ENCODE measurements around the gene MTUS2. TPM values are rescaled to one million over a fixed set of nuclear protein-coding genes. Genes with fewer than 3 reads are reported as not detected.
"Not testable (repeated sequence)": the region's sequence is repeated elsewhere in the genome, so short reads cannot be mapped to it uniquely, and the experiment has no call there.

Gene MTUS2
- total RNA-seq, 1 donor from 2014 or later: not detected

DNA sequence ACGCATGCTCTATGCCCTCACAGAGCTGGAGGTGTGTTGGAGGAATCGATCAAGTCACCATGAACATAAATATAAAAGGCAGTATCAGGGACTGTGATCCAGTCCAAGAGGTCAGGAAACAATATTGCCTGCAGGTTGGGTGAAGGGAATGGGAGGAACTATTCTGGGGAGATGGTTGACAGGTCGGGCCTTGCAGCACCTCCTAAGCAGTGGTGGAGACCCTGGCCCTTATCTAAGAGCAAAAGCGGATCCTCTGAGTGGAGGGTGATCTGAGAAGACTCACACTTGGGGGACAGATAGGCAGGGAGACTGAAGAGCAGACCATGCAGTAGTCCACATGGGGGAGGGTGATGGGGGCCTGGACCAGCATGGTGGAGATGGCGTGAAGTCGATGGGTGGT is 561.9 kb downstream of the MTUS2 start:
- DNase-seq (ENCODE audit: low spot score): no peak

DNA sequence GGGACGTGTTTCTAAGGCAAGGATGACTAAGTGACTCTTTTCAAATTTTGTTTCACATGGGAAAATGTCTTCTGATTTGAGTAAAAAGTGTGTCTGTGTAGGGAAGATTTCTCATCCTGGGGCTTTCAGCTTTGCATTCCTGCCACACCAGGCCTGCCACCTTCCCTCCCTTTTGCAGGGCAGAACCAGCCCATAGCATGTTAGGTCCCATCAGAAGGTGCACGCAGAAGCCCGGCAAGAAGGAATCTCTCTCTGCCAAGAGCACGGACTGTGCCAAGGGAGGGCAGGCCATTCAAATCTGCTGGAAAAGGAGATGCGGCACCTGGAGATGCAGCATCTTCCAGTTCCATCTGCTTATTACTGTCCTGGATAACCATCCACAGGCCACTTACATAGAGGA is 563.3 kb downstream of the MTUS2 start:
- no peak for DNase-seq (ENCODE audit: low spot score)

DNA sequence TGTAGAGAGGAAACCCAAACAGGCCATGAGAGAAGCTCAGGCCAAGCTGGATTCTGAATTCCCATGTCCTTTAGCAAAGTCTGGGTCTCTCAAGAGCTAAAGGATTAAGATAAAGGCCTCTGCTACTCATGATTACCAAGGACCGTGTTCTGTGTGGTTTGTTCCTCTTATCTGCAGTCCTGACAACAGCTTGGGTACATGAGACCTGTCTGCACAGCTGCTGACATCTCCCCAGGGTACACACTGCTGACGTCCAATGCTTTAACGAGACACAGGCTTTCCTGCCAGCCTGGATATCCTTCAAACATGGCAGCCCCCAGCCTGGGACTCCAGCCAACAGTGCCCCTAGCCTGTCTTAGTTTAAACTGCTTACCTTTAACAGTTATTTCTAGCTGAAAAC is 564.3 kb downstream of the MTUS2 start:
- no peak for DNase-seq (ENCODE audit: low spot score)

DNA sequence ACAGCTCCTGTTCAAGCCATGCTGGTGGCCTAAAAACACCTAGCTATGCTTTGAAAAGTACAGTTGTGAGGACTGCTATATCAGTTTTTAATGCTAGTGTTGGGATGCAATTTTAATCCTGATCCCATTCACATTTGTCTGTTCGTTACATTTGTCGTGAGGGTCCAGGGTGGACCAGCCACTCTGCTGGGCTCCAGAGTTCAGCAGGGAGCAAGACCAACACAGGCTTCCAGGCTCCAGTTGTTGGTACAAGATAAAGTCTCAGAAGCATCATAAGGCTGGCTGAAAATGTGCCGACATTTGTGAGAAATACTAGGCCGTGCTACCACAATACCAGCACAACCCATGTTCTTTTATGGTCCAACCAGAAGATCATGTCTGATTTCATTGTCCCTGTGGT is 564.7 kb downstream of the MTUS2 start:
- DNase-seq (ENCODE audit: low spot score): no peak

DNA sequence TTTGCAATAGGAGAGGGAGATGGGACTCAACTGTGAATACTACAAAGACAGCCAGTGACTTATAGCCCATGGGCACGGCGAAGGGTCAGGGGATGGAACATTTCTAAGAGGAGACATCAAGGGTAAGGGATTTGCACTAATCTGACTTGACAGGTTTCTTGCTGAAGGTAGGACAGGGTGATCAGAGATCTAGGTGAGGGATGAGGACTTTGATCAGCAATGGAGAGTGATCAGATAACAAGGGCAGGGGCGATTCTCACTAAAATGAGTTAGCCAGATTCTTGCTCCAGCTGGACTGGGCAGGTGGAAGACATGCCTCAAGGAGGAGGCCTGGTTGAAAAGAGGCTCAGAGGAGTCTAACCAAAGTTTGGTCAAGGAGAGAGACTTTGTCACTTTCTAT is 566.1 kb downstream of the MTUS2 start:
- DNase-seq (ENCODE audit: low spot score): no peak

DNA sequence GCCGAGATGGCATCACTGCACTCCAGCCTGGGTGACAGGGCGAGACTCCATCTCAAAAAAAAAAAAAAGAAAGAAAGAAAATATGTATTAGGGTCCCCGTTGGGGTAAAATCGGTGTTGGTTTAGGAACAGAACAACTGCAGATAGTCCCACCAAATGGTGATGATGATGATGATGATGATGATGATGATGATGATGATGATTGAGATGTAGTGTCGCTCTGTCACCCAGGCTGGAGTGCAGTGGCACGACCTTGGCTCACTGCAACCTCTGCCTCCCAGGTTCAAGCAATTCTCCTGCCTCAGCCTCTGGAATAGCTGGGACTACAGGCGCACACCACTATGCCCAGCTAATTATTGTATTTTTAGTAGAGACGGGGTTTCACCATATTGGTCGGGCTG is 570.5 kb downstream of the MTUS2 start:
- DNase-seq (ENCODE audit: low spot score): not testable (repeated sequence)

DNA sequence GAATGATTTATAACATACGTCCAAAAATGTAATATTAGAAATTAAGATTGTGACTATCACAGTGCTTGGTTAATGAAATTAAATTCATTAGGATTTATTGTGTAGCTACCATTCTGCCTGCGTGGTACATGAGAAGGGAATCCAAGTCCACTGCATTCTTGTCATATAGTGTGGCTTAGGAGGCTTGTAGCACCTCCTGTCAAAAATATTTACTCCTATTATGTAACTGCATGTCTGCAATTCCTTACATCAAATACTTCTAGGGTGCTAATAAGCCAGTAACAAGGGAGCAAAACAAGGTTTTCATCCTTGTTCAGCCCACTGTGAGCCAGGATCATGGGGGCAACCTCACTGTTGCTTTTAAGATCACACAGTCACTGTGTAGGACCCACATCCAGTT is 576.3 kb downstream of the MTUS2 start:
- no peak for DNase-seq (ENCODE audit: low spot score)

DNA sequence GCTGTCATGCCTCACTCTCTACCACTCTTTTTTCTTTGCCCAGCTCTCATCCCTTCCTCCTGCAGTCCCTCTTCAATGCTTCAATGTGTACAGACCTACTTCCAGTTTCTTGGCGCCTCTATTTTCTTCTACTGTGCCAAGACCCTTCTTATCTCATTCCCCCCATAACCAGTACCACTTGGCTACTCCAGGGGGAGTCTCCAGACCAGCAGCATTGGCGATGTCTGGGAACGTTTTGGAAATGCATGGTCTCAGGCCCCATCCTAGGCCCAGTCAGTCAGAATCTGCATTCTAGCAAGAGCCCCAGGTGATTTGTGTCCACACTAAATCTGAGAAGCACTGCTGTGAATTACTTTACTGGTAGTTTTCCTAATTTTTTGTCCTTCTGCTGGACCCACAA is 577.1 kb downstream of the MTUS2 start:
- DNase-seq (ENCODE audit: low spot score): no peak

DNA sequence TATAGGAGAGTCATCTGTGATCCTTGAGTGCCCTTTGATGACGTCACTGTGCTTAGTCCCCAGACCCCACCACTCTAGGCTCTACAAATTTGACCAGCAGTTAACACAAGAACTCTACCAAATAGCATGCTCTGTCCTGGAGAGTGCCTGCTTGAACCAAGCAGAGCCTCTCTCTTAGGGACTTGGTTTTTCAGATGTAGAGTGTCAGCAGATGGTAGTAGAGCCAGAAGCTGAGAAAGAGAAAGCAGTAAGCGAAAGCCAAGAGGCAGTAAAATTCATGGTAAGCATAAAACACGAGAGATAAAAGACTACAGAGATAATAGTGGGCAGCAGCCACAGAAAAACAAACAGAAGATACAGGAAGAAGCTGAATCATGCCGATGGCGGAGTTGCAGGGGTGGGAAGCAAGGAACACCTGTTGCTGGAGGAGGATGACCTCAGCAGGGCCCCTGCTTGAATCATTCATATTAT is 582.1 kb downstream of the MTUS2 start:
- DNase-seq (ENCODE audit: low spot score): no peak

DNA sequence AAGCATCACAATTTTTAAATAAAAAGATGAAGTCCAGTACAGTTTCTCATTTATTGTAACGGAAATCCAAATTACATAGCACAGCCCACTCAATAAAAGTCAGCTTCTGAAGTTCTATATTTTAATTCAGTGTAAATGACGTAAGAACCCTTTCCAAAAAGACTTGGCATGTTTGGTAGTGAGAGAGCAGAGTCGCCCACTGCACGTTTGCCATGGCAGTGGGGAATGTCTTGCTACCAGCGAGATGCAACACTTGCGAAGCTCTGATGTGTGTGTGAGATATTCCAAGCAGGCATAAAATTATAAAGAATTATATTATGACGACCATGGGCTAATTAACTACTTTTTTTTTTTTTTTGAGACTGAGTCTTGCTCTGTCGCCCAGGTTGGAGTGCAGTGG is 585.3 kb downstream of the MTUS2 start:
- no peak for DNase-seq (ENCODE audit: low spot score)

DNA sequence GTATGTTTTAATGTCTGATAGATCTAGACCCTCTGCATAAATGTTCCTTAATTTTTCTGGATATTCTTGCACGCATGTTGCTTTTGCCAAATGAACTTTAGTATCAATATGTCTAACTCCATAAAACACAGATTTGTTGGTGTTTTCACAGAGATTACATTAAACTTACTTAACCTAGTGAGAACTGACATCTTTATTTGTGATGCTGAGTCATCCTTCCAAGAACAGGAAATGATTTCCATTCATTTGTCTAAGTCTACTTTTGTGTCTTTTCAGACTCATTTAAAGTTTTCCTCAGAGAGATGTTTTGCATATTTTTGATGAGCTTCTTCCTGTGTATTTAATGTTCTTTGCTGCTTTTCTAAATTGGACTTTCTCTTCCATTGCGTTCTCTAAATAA is 591.3 kb downstream of the MTUS2 start:
- no peak for DNase-seq (ENCODE audit: low spot score)

DNA sequence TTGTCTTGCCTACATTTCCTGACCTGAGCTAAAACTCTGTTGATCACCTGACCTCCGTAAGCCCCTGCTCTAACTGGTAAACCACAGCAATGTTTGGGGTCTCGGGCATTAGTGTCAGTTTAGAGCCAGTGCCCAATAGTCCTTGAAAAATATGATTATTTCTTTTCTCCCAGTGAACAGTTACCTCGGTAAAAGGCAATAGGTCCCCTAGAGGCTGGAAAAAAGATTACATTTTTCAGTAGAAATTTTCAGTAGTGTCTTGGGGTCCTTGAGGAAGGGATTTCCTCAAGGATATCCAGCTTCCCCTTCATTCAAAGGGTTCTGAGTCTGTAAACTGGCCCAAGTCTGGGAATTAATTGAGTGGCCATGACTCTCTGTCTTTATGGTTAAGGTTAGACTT is 597.9 kb downstream of the MTUS2 start:
- no peak for DNase-seq (ENCODE audit: low spot score)

DNA sequence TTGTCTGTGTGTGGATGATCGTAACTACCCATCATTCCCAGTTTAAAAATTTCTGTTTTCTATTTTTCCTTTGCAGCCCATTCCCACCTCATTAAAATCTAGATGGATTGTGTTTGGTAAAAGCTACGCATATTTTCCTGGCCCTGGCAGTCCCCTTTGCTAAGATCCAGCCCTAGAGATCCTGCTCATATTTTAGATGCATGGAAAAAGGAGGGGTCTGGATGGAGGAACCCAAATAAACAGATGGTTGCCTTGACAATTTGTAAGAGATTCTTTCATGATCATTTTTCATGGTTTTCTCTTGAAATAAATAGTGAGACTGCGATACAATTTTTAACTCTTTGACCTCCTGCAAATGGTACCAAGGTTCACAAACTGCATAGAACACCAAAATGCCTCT is 601.0 kb downstream of the MTUS2 start:
- no peak for DNase-seq (ENCODE audit: low spot score)

DNA sequence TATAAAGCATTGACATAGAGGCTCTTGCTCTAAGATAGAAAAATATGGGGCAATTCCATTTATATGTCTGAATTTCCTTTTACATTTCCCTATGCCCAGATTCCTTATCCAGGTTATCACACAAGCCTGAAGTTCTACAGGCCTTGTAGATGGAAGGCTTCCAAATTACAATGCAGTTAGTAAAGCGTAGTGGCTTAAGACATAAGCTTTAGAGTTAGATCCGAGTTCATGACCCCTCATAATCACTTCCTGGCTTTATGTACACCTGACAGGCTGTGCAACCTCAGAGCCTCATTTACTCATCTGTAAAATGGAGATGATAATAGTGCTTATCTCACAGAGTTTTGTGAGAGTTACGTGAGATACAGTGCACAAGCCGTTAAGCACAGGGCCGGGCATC is 601.9 kb downstream of the MTUS2 start:
- DNase-seq (ENCODE audit: low spot score): no peak

DNA sequence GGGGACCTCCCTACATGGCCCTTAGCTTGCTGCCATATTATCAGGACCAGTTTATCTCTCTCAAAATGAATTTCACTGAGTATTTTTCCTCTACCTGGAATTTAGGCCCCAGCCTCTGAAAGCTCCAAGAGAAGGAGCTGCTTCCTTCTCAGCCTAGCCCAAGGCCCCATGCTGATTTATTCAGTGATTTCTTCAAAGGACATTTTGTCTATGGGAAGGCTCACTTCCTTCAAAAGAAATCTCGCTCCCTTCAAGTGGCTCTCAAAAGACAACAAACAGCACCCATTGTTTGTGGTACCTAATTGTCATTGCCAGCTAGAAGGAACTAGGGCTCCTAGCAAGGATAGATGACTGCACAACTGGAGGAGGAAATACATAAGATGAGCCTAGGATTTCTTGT is 602.9 kb downstream of the MTUS2 start:
- DNase-seq (ENCODE audit: low spot score): no peak

DNA sequence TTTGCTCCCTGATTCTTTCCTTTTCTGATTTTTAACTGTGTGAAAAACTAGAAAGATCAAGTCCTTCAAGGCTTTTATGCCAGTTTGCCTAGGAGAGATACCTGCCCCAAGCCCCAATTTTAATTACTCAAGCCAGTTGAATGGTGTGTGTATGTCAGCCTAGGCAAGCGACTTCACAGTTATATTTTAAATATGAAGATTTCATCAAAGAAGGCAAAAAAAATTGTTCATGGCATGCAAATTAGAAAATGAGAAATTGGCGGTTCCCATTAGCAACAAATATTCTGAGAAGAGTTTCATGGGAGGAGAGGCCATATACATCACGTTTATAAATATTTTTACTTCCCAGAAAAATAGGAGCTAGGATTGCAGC is 607.8 kb downstream of the MTUS2 start:
- no peak for DNase-seq (ENCODE audit: low spot score)

DNA sequence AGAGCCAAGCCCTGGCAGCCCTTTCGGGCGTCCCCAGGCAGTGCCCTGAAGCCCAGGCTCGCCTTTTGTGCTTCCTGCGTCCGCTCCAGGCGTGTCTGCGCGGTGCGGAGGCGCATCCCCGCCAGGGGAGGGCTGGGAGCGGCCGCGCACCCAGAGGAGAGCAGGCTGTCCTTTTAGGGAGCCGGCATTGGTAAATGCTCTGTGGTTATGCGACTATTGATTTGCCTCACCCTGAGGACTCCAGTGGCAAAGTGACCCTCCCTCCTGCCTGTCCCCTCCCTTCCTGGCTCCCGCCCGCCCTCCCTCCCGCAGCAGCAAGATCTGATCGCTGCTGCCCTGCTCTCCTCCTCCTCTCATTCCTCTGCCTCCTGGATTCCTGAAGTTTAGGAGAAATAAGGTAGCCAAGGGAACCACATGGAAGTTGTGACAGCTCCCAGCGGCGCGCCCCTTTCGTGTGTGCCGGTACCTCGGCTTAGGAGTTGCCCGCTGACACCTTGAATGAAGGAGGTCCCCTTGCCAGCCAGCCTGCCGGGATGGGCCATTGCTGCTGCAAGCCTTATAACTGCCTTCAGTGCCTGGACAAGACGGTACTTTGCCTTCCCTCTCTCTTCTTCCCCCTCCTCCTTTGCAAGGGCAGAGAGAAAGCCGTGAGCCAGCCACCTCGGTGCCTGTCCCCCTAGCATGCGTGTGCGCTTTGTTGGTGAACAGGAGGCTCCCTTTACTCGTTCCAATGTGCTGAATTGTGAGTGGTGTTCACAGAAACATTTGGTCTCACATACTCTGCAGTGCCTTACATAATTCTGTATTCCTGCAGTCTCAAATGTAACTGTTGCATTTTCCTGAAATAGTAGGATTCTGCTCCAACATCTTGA is 608.4 kb downstream of the MTUS2 start:
- no peak for DNase-seq (ENCODE audit: low spot score)

DNA sequence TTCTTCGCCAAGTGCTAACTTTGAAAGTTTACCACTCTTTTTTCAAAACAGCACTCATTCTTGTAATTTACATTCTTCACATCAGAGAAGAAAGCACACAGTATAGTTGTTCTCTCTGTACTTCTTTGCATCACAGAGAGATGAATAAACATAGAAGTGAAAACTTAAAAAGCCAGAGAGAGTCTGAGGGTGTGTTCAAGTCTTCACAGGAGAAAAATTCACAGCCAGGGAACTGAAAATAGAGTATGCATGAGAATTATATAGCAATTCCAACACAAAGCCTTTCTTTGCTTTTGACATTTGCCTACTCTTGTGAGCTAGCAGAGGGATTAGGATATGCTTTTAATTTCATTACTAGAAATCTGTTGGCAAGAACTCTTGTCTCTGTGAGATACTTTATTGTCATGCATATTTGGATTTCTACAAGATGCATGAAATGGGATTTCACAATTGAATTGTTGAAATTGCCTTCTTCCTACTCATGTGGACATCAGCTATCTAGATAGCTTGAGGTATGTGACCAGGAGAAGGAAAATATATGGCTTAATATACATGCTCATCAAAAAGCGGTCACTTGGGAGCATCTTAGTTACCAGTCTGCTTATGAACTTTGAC is 609.3 kb downstream of the MTUS2 start:
- no peak for DNase-seq (ENCODE audit: low spot score)

DNA sequence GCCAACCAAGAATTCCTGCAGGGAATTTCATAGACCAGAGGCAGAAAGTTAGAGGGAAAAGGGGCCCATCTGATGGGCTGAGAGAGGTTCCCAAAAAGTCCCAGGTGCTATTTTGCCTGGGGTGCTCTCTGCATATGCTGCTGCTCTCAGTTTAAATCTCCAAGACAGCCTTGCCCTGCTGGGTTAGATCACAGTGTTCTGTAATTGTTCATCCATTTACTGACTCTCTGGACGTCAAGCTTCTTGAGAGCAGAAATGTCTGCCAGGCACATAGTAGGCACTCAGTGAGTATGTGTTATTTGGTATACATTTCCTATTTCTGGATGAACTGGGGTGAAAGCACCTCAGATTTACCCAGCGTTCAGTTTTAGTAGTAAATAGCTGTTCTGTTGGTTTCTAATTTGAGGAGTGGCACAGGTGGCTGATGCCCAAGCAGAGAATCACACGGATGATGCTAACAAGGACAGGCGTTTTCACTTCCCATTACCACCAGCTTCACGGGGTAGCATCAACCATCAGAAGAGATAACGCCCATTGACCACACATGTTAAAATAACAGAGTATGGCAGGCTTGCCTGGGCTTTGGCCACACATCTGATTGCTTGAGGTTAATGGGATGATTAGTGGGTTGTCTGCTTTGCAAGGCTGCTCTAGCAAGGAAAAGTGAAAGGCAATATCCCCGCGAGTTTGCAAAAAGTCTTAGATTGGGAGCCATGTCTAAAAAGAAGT is 614.2 kb downstream of the MTUS2 start:
- no peak for DNase-seq (ENCODE audit: low spot score)

DNA sequence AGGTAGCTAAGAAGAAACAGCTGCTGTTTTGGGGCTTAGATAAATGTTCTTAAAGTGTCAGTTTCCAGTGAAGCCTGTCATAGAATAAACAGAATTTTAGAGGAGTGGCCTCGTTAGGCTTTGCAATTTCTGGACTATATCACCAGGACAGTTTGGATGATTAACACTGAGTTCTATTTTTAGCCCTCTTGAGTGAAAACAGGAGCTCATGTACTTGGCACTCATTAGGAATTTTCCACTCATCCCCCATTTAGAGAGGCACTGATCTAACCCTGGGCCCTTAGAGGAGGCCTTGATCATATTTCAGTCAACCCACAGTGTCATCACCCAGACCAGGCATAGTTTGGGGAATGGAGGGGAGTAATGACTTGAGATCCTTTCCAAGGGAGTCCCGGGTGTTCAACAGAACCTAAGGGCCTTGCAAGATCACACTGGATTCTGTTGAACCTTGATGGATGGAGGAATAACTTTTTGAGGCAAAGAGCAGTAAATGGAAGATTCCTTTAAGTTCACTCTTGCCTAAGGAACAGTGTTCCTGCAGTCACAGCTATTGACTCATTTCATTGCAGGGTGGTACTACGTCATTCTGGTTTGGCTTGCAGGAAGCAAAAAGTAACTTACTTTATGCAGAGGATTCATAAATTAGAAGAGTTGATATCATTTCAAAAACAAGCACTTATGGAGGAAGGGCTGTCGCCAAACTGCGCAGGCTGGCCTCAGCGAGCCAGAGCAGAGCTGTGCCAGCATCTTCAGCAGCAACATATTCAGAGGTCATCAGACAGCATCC is 615.2 kb downstream of the MTUS2 start:
- DNase-seq (ENCODE audit: low spot score): no peak

DNA sequence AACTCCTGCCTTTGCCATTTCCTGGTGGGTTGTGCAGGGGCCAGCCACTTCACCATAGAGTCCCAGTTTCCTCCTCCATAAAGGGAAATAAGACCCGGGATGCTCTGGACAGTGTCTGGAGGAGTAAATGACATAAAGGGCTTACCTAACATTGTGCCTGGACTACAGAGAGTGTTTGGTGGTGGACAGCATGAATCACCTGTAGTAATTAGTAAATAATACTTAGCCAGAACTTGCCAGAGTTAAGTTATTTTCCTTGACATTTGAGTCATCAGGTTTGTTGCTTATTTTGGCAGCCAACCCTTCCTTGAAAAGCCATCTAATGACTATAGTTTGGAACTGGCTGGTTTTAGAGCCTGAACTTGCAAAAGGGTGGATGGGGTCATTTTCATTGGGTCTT is 616.2 kb downstream of the MTUS2 start:
- DNase-seq (ENCODE audit: low spot score): no peak
